Ascending aorta (tissue), 2 donors: ENCODE data around the gene TMEM254. TPM values are rescaled to one million over a fixed set of nuclear protein-coding genes. Genes with fewer than 3 reads are reported as not detected.

Source experiments
- DNase-seq, 2 donors: peaks; one replicate each; pipeline ENCODE4 v3.0.0-alpha.2; 2019; ENCODE audit warnings: low spot score in 2 of 2
- H3K27ac ChIP-seq, 2 donors: fragments of 200-600 bp; sonication (generic); one replicate each; pipeline ENCODE4 v1.5.1; 2016 to 2017; ENCODE audit warnings: mild to moderate bottlenecking in 1 of 2
- H3K27me3 ChIP-seq: fragments of 200-600 bp; sonication (generic); one replicate; pipeline ENCODE4 v1.5.1; 2017
- H3K36me3 ChIP-seq, 2 donors: fragments of 200-600 bp; sonication (generic); one replicate each; pipeline ENCODE4 v1.5.1; 2016
- H3K4me1 ChIP-seq, 2 donors: fragments of 200-600 bp; sonication (generic); one replicate each; pipeline ENCODE4 v1.5.1; 2016 to 2017; ENCODE audit warnings: mild to moderate bottlenecking in 1 of 2
- H3K4me3 ChIP-seq, 2 donors: fragments of 200-600 bp; sonication (generic); one replicate each; pipeline ENCODE4 v1.5.1; 2016 to 2017; ENCODE audit warnings: mild to moderate bottlenecking in 1 of 2
- H3K9me3 ChIP-seq, 2 donors: fragments of 200-600 bp; sonication (generic); one replicate each; pipeline ENCODE4 v1.5.1; 2016
- intact Hi-C: fragments of 100-400 bp; cut with DNase I; formaldehyde crosslinking; loops from one replicate; pipeline ENCODE4 v1.15.1; 2023
- total RNA-seq: library from RNA; depleted of rRNA; stranded (reverse); fragments of >200 nt; gene quantifications from one replicate; pipeline ENCODE4 v1.1.0, GENCODE V29; 2016
- TF ChIP-seq, protein P1 (sequence below), 3 experiments: fragments of 200-600 bp in 2 of 3; fragments of 450-650 bp in 1 of 3; sonication (generic) in 2 of 3; IDR thresholded peaks; one replicate each; pipeline ENCODE4 v1.5.1; 2016 to 2019; ENCODE audit warnings: antibody characterized with exemption in 3 of 3, mild to moderate bottlenecking in 1 of 3, moderate library complexity in 1 of 3

The TMEM254 gene
- total RNA-seq, 1 donor from 2014 or later = 2.4 TPM

DNA sequence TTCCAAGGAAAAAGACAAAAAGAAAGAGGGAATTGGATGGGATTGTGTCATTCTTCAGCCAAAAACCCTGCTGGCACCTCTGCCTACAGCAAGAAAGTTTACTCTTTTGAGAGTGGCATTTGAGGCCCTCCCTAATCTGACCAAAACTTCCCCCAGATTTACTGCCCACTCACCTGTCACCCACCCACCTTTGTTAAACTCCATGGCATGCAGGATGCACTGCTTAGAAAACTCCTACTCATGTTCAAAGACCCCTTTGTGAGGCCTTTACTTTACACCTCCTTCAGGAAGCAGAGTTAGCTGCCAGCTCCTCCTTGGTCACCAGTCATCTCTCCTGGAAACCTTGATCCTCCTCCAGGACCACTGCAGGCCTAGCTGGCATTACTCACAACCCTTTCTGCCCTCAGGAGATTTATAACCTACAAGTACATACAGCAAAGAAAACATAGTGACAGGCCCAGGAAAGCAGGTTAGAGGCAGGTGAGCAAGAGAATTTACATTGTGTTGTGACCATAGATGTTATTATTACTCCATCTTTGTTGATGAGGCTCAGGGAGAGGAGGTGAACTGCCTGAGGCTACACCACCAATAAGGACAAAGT, 43.7 kb downstream of the TMEM254 start:
- intact Hi-C loops = no loop called here
- Histone ChIP-seq H3K27me3 (no peaks in the 10 kb centered on the region), H3K4me3 (no peak overlapping the region), H3K4me1 (no peaks in the 10 kb centered on the region), H3K27ac (no peak overlapping the region), H3K9me3 (no peaks in the 10 kb centered on the region), H3K36me3 (no peaks in the 10 kb centered on the region)
- TF ChIP-seq, protein P1, sequence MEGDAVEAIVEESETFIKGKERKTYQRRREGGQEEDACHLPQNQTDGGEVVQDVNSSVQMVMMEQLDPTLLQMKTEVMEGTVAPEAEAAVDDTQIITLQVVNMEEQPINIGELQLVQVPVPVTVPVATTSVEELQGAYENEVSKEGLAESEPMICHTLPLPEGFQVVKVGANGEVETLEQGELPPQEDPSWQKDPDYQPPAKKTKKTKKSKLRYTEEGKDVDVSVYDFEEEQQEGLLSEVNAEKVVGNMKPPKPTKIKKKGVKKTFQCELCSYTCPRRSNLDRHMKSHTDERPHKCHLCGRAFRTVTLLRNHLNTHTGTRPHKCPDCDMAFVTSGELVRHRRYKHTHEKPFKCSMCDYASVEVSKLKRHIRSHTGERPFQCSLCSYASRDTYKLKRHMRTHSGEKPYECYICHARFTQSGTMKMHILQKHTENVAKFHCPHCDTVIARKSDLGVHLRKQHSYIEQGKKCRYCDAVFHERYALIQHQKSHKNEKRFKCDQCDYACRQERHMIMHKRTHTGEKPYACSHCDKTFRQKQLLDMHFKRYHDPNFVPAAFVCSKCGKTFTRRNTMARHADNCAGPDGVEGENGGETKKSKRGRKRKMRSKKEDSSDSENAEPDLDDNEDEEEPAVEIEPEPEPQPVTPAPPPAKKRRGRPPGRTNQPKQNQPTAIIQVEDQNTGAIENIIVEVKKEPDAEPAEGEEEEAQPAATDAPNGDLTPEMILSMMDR (IDR thresholded peaks at IDR 0.05) = no peak
- no peak for DNase-seq

DNA sequence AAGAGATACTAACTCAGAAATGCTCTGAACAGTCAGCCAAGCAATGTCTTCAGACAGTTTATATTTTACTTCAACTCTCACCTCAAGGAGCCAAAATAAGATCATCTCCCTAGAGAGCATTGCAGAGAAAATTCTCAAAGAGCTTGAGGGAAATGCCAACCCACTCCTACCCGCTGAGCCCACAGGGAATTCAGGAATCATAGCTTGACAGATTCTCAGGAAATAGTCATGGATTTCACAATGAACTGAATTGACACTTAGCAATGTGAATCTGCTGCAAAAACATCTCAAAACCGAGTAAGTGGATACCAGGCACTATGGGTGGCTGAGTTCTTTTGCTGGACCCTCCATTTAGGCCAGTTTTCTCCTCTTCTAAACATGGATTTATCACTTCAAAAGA, 44.3 kb downstream of the TMEM254 start:
- no peaks in the 10 kb centered on the region for H3K36me3 ChIP-seq
- no peak for DNase-seq
- H3K27me3 ChIP-seq = no peaks in the 10 kb centered on the region
- intact Hi-C loops = no loop called here
- no peak overlapping the region for H3K4me3 ChIP-seq
- H3K4me1 ChIP-seq = no peaks in the 10 kb centered on the region
- H3K9me3 ChIP-seq = no peaks in the 10 kb centered on the region
- TF ChIP-seq, protein P1 (IDR thresholded peaks at IDR 0.05) = no peak
- no peak overlapping the region for H3K27ac ChIP-seq

DNA sequence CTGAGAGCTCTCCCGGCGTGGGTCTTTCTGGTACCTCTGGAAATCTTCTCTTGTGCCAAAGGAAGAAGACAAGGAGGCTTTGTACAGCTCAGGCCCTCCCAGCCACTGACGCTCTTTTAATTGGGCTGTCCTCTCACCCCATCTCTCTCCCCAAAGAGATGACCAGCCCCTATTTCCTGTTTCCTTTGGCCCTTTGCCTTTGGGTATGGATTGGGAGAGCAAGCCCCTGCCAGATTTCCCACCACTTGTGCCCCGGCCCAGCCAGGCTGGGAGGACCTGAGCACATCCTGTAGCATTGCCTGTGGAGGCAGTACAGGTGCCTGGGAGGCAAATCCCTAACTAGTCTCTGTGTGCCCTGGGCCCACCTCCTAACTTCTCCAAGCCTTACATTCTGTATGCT, 48.4 kb downstream of the TMEM254 start:
- Histone ChIP-seq H3K9me3 (no peaks in the 10 kb centered on the region), H3K4me3 (no peak overlapping the region), H3K36me3 (no peaks in the 10 kb centered on the region), H3K27me3 (no peaks in the 10 kb centered on the region), H3K27ac (no peak overlapping the region), H3K4me1 (no peaks in the 10 kb centered on the region)
- TF ChIP-seq, protein P1 (IDR thresholded peaks at IDR 0.05) = no peak
- no peak for DNase-seq
- intact Hi-C loops = no loop called here

DNA sequence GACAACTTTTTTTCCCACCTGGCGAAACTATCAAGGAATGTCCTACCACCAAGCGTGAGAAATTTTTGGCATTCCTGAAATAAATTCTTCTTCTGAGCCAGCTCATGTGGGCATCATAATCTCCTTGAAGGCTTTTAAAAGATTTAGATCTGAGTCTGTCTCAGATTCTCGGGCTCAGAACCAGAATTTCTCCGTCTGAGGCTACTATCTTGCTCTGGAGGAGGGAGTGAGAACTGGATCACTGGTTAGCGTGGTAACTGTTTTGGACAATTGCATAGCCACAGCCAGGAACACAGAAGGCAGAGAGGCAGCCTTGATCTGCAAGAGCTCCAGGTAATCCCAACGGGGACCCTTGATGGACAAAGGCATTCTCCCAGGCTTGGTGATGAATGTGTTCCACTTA, 53.0 kb downstream of the TMEM254 start:
- Histone ChIP-seq H3K4me1 (peaks cover 0 to 10% of the 10 kb centered on the region in 2 donors), H3K9me3 (no peaks in the 10 kb centered on the region), H3K4me3 (no peak overlapping the region), H3K27ac (no peak overlapping the region), H3K36me3 (no peaks in the 10 kb centered on the region), H3K27me3 (no peaks in the 10 kb centered on the region)
- TF ChIP-seq, protein P1 (IDR thresholded peaks at IDR 0.05) = no peak
- intact Hi-C loops = no loop called here
- DNase-seq = no peak

DNA sequence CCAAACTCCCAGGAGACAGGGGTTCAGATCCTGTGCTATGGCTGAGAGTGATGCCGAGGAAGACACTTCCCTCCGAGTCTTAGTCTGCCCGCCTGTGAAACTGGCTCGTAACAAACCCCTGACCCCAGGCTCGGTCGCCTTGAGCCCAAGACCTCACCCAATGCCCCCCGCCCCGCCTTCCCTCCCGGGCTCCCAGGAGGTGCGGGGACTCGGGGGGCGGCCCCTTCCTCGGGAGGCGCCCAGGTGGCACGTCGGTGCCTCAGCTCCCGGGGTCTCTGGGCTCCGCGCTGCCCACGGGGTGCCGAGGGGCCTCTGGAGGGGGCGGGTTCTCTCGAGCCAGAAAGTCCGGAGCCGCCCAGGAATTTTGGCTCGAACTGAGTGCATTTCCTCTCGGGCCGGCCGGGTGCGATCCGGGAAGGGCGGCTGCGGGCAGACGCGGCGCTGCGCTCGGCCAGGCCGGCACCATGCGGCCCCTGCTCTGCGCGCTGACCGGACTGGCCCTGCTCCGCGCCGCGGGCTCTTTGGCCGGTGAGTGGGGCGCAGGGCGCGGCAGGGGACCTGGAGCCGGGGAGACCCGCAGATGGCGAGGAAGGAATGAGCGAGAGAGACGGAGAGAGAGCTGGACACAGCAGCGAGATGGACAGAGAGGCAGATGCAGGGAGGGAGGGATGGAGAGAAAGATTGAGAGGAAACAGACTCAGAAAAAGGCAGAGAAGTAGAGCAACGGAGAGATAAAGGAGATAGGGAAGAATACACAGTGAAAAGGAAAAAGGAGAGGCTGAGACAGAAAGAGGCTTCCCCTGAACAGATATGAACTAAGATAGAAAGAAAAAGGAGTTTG, 54.1 kb downstream of the TMEM254 start, which contains the start of gene PLAC9:
Gene PLAC9, plus strand, starts transcription at position 432 of the 841 bp plus-strand sequence. Its CDS starts 33 bp downstream, at position 465.
- H3K4me3 ChIP-seq = peak within 1 kb of the TSS; percentile 61 to 73
- H3K27me3 ChIP-seq = no peaks in the 10 kb centered on the region
- peak within 1 kb of the TSS; percentile 74 to 85 for H3K27ac ChIP-seq
- H3K4me1 ChIP-seq = peaks cover 0 to 15% of the 10 kb centered on the region in 2 donors
- no peaks in the 10 kb centered on the region for H3K36me3 ChIP-seq
- peak in 1 of 2 donors; percentile 77 for DNase-seq
- TF ChIP-seq, protein P1 (IDR thresholded peaks at IDR 0.05) = no peak
- intact Hi-C loops = loop anchor here (2.0 kb wide), 1 partner anchor 54 kb away; the partner anchor contains the start of gene TMEM254
- no peaks in the 10 kb centered on the region for H3K9me3 ChIP-seq
